Epithelial cell of esophagus (primary cell): Measurements from ENCODE around the gene MAD1L1.

ENCODE experiments used
- DNase-seq: peaks from one replicate; pipeline ENCODE4 v3.0.0; 2010; ENCODE audit warnings: low read depth
- H3K4me3 ChIP-seq: 2 replicates; pipeline ENCODE4 v1.5.1; 2011; ENCODE audit warnings: mild to moderate bottlenecking, low read length, control low read depth
- TF ChIP-seq, protein P1 (sequence below): IDR thresholded peaks from 2 replicates; pipeline ENCODE4 v1.5.1; 2011; ENCODE audit warnings: low read depth, mild to moderate bottlenecking, low read length, control low read depth, inconsistent platforms; ENCODE audit not compliant: insufficient read depth; ENCODE audit errors: missing control alignments

Gene MAD1L1

DNA sequence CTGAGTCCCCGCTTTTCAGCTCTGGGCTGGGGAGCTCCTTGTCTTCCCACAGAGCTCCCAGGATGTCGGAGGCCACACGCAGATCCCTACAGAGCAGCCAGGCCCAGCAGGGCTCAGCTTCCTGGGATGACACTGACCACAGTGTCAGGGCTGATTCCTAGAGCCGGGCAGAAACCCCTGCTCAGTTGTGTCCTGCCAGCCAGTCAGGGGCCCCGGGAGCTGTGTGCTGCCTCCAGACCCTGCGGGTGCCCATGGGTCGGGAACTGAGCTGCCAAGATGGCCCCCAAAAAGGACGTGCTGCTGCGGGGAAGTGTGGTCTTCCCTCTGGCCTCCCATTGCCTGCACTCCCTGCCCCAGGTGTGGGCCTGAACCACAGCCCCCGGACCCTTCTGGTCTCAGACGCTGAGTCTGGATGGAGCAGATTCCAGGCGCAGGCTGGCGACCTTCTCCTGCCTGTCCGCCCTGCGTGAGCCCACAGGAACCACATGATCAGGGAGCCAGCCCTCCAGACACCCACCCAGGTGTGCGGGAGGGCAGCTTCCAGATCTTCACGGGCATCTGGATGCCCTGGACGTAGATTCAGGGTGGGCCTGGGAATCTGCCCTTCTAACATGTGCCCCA is 217.4 kb downstream of the MAD1L1 start:
- DNase-seq = no peak
- H3K4me3 ChIP-seq = no peak overlapping the region
- TF ChIP-seq, protein P1, sequence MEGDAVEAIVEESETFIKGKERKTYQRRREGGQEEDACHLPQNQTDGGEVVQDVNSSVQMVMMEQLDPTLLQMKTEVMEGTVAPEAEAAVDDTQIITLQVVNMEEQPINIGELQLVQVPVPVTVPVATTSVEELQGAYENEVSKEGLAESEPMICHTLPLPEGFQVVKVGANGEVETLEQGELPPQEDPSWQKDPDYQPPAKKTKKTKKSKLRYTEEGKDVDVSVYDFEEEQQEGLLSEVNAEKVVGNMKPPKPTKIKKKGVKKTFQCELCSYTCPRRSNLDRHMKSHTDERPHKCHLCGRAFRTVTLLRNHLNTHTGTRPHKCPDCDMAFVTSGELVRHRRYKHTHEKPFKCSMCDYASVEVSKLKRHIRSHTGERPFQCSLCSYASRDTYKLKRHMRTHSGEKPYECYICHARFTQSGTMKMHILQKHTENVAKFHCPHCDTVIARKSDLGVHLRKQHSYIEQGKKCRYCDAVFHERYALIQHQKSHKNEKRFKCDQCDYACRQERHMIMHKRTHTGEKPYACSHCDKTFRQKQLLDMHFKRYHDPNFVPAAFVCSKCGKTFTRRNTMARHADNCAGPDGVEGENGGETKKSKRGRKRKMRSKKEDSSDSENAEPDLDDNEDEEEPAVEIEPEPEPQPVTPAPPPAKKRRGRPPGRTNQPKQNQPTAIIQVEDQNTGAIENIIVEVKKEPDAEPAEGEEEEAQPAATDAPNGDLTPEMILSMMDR = no peak

DNA sequence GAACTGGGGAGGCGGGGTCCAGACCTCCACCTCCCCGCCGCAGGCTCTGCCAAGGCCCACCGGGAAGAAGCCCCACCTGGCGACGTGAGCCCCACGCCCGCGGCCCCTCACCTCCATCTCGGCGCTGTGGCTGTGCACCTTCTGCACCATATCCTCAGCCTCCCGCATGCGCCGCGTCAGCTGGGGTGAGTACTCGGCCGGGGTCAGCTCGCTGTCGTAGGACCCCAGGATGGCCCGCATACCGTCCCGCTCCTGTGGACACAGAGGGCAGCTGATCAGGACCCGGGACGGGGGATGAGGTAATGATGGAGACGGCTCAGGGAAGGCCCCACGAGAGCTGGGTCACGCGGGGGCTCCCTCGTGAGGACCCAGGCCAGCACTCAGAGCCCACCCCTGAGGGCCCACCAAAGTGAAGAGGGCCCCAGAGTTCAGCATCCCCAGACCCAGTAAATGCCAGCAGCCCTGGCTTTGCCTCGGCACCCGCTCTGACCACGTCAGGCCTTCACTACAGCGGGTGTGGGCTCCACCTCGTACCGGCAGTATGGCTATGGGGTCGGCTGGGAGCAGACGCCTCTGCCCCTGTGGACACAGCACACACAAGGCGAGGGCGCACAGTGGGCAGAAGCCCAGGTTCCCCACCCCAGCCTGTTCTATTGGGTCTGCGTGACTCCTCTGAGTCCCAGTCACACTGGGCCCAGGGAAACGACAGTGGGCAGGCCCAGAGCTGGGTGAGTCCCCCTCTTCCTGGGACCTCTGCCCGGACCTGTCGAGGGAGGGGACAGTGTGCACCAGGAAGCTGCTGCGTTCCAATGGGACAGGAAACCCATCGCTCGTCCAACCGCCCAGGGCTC is 218.1 kb downstream of the MAD1L1 start:
- TF ChIP-seq, protein P1 = no peak
- DNase-seq = peak; percentile 53
- H3K4me3 ChIP-seq = no peak overlapping the region

DNA sequence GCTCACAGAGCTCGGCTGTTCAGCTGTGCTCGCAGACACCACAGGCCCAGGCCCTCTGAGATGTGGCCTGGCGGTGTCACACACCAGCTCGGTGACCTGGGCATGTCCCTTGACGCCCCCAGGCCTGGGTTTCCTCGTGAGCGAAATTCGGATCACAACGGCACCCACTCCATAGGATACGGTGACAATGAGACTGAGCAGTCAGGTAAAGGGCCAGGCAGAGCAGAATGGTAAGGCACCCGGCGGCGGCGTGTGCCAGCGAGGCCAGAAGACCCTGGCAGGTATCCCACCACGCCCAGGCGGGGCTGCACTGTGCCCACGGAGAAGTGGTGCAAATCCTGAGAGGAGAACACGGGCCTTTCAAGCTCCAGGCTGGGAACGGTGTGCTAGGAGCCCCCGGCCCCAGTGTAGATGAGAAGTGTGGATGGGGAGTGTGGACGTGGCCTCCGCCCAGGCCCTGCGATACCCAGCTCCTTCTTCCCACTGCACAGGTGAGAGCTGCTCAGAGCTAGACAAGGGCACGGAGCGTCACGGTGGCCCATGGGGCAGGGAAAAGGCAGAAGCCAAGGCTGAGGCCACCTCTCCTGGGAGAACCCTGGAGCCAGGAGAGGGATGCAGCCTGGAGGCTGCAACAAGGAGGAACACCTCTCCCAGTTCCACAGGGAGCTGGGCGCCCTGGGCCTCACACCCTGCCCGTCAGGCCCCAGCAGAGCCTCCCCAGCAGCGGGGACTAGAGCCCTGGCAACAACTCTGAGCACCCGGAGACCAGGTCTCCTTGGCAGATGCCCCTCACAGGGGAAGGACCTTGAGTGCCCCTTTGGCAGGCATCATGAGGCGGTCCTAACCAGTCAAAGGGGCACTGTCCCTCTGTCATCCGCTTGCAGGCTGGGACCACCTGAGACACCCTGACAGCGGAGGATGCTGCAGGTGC is 219.1 kb downstream of the MAD1L1 start:
- TF ChIP-seq, protein P1 = no peak
- no peak overlapping the region for H3K4me3 ChIP-seq
- DNase-seq = no peak

DNA sequence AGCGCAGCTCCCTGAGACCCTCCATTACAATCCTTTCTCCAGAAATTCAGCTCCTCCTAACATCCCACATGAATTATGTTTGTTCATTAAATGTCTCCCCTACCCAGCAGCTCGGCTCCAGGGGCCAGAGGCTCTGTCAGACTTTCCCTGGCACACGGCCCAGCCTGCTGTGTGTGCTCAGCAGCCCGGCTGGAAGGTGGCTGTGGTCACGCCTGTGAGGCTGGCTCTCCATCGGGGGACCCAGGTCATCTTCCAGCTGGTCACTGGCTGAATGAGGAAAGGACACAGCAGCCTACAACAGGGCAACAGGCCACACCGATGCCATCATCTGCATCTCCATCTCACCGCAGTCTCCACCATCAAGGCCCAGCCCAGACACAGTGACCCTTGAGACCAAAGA is 219.8 kb downstream of the MAD1L1 start:
- H3K4me3 ChIP-seq = no peak overlapping the region
- TF ChIP-seq, protein P1 = no peak
- no peak for DNase-seq

DNA sequence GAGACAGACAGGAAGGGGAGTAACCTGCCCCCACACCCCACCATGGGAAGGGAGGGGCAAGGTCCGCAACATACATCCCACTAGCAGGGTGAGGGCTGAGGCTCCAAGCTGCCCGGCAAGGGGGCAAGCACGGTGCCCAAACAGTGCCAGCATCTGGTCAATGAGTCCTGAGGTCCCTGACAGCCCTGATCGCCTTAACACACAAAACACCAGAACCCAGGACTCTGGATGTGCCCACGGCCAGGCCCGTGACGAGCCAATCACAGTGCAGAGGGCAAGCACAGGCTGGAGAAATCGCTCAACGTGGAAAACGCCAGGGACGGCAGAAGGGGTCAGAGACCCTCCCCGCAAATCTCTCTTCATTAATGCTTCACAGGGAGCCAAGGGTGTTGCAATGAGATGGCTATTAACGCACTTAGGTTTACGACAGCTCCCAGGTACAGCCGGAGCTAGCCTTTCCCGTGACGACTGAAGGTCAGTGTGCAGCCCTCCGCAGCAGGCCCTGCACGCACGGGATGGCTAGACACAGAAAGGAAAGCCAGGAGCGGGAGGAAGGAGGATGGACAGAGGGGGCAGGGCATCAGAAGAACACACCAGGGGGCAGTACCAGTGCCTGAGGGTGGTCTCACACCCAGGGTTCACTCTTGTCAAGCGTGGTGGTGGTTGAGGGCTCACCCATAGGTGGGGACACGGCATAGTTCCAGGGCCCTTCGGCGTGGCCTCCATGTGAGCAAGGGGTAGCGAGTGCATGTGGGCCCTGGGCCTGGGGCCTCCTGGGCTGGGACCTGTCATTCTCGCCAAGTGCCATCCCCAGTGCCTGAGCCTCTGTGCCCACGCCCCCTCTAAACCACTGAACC is 220.5 kb downstream of the MAD1L1 start:
- TF ChIP-seq, protein P1 = no peak
- no peak overlapping the region for H3K4me3 ChIP-seq
- DNase-seq = no peak

DNA sequence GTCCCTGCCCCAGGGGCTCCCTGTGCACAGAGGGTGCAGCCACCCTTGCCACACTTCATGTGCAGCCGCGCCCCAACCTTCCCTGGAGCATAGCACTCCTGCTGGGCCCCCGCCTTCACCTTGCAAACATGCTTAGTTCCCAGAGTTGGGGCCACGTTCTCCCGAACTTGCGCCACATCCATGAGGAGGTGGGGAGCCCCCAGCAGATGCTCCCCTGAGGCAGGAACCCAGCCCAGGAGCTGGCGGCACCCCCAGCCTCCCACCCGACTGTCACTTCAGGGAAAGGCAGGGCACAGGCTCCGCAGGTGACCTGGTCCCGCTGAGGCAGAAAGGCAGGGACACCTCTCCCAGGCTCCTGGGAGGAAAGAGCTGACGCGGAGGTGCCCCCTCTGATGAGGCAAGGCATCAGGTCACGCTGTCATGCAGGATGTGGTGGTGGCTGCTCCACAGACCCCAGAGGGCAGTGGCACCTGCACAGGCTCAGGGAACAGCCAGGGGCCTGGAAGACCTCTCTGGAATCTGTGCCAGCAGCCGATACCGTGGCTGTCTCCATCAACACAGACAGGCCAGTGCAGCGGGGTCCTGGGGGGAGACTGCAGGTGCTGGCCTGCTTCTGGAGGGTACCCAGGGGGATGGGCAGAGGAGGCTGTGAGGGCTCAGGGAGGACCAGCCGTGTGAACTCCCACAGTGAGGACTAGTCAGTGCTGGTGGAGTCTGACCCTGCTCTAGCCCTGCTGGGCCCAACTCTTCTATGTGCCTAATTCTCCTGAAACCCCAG is 221.3 kb downstream of the MAD1L1 start:
- no peak overlapping the region for H3K4me3 ChIP-seq
- TF ChIP-seq, protein P1 = no peak
- no peak for DNase-seq
